ENCODE data around the gene KDM4F.
A peak's percentile ranks its signal among the peaks of the same experiment; 100 is the strongest.

Gene KDM4F

GRCh38 chr11:95065336-95065735, 16.1 kb downstream of the KDM4F start:
- FAIRE-seq (no peak), DNase-seq (ENCODE audit: insufficient read length, low spot score) (no peak)
- TF ChIP-seq CTCF (IDR thresholded peaks at IDR 0.05; ENCODE audit: insufficient read depth, missing control alignments) = no peak

DNA sequence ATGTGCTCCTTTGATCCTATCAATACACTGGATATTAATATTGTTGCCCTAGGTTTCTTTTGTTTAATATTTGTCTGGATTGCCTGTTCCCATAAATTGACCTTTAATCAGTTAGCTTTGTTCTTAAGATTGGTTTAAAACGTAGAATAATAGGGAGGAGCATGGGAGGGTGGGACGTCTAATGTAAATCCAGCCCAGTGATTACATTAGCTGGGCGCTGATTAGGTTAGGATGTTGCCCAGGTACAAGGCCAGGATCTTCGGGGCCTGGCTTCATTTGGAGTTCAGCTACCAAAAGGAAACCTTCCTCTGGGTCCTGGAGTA, 17.5 kb downstream of the KDM4F start, which contains the start of gene SRSF8:
SRSF8 (plus strand) TSS at position 204 of the 323 bp plus-strand sequence. CDS start 308 bp downstream, outside the sequence.
- DNase-seq (ENCODE audit: insufficient read length, low spot score) (no peak), FAIRE-seq (no peak)
- no peak for TF ChIP-seq CTCF (IDR thresholded peaks at IDR 0.05; ENCODE audit: insufficient read depth, missing control alignments)

DNA sequence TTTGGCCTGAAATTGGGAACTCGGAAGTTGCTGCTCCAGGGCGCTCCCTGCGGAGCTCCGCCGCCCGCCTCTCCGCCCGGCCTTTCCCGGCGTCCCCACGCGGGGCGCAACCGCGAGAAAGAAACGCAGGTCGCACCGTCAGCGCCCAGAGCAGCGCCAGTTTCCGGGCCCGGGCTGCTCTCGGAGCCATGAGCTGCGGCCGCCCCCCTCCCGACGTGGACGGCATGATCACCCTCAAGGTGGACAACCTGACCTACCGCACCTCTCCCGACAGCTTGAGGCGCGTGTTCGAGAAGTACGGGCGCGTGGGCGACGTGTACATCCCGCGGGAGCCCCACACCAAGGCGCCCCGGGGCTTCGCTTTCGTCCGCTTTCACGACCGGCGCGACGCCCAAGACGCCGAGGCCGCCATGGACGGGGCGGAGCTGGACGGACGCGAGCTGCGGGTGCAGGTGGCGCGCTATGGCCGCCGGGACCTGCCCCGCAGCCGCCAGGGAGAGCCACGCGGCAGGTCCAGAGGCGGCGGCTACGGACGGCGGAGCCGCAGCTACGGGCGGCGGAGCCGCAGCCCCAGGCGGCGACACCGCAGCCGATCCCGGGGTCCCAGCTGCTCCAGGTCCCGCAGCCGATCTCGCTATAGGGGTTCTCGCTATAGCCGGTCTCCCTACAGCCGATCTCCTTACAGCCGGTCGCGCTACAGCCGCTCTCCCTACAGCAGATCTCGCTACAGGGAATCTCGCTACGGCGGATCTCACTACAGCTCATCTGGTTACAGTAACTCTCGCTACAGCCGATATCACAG, 18.0 kb downstream of the KDM4F start:
- no peak for FAIRE-seq
- TF ChIP-seq CTCF (IDR thresholded peaks at IDR 0.05; ENCODE audit: insufficient read depth, missing control alignments) = peak; percentile 32
- no peak for DNase-seq (ENCODE audit: insufficient read length, low spot score)

DNA sequence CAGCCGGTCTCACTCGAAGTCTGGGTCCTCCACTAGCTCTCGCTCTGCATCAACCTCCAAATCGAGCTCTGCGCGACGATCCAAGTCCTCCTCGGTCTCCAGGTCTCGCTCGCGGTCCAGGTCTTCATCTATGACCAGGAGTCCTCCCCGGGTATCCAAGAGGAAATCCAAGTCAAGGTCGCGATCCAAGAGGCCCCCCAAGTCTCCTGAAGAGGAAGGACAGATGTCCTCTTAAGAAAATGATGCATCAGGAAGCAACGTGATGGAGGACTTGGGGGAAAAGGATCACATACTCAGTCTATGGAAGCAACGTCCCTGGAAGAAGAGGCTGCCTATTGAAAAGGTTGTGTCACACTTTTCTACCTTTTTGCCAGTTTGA, 18.6 kb downstream of the KDM4F start:
- DNase-seq (ENCODE audit: insufficient read length, low spot score) (no peak), FAIRE-seq (no peak)
- no peak for TF ChIP-seq CTCF (IDR thresholded peaks at IDR 0.05; ENCODE audit: insufficient read depth, missing control alignments)

GRCh38 chr11:95068549-95068948, 19.3 kb downstream of the KDM4F start:
- no peak for TF ChIP-seq CTCF (IDR thresholded peaks at IDR 0.05; ENCODE audit: insufficient read depth, missing control alignments)
- DNase-seq (ENCODE audit: insufficient read length, low spot score) (no peak), FAIRE-seq (no peak)

DNA sequence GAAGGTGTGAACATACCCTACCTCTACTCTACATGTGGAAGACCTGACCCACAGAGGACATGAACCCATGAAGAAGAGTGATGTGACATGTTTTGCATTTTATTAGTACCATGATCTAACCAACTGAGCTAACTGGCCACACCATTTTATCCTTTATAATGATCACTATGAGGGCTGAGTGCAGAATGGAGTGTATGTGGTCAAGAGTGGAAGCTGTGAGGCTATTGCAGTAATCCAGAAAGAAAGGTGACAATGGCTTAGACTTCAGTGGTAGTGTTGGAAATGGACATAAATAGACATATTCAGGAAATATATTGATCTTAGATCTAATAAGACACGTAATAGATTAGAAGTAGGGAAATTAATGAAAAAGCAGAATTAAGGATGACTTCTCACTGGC, 21.2 kb downstream of the KDM4F start:
- no peak for TF ChIP-seq CTCF (IDR thresholded peaks at IDR 0.05; ENCODE audit: insufficient read depth, missing control alignments)

GRCh38 chr11:95072948-95073347, 23.7 kb downstream of the KDM4F start:
- DNase-seq (ENCODE audit: insufficient read length, low spot score) = no peak
- FAIRE-seq = no peak
- TF ChIP-seq CTCF (IDR thresholded peaks at IDR 0.05; ENCODE audit: insufficient read depth, missing control alignments) = no peak

More for the DNA sequence above, 21.2 kb downstream of the KDM4F start:
- no peak for FAIRE-seq
- no peak for DNase-seq (ENCODE audit: insufficient read length, low spot score)

All from D721Med (cell line).